GM19463 (cell line): Measurements from ENCODE around the gene TBL3.
"Not testable (repeated sequence)": the region's sequence is repeated elsewhere in the genome, so short reads cannot be mapped to it uniquely, and the experiment has no call there.

Experiments
- ATAC-seq: cut with Tn5 transposase; IDR thresholded peaks from one replicate; pipeline ENCODE4 v1.9.1; 2021; ENCODE audit warnings: mild to moderate bottlenecking, moderate library complexity; ENCODE audit not compliant: unreplicated experiment

Gene TBL3

GRCh38 chr16:1942810-1943726, 28.8 kb upstream of the TBL3 start, which contains the start of gene MSRB1:
MSRB1 (minus strand) TSS chr16:1943199; CDS start chr16:1943156, 43 bp downstream.
- peak; percentile 93 for ATAC-seq

GRCh38 chr16:1944612-1945199, 27.1 kb upstream of the TBL3 start:
- ATAC-seq, result no peak

GRCh38 chr16:1945559-1946391, 26.1 kb upstream of the TBL3 start:
- no peak for ATAC-seq

GRCh38 chr16:1946495-1947368, 25.1 kb upstream of the TBL3 start:
- no peak for ATAC-seq

GRCh38 chr16:1947369-1947670, 24.5 kb upstream of the TBL3 start:
- no peak for ATAC-seq

GRCh38 chr16:1949507-1949906, 22.3 kb upstream of the TBL3 start:
- no peak for ATAC-seq

GRCh38 chr16:1950047-1950446, 21.8 kb upstream of the TBL3 start:
- ATAC-seq, result no peak

- ATAC-seq, result no peak
Measured at GRCh38 chr16:1950559-1950958, 21.3 kb upstream of the TBL3 start.

- no peak for ATAC-seq
Measured at GRCh38 chr16:1953734-1954133, 18.1 kb upstream of the TBL3 start.

- not testable (repeated sequence) for ATAC-seq
Measured at GRCh38 chr16:1957434-1958142, 14.3 kb upstream of the TBL3 start.

GRCh38 chr16:1958143-1958491, 13.7 kb upstream of the TBL3 start:
- not testable (repeated sequence) for ATAC-seq

GRCh38 chr16:1958715-1959268, 13.1 kb upstream of the TBL3 start:
- ATAC-seq, result no peak

GRCh38 chr16:1959269-1960039, 12.4 kb upstream of the TBL3 start, which contains the start of gene NDUFB10:
NDUFB10 (plus strand) TSS chr16:1959538; CDS start chr16:1959625, 87 bp downstream.
- peak; percentile 84 for ATAC-seq

GRCh38 chr16:1960665-1961630, 10.9 kb upstream of the TBL3 start:
- ATAC-seq, result no peak

- no peak for ATAC-seq
Measured at GRCh38 chr16:1961651-1962067, 10.2 kb upstream of the TBL3 start.

GRCh38 chr16:1962161-1963153, 9.4 kb upstream of the TBL3 start:
- ATAC-seq, result not testable (repeated sequence)
